ENCODE data around the gene PPP2R1A. TPM values are rescaled to one million over a fixed set of nuclear protein-coding genes. Genes with fewer than 3 reads are reported as not detected.

Gene PPP2R1A
- total RNA-seq, 4 donors from 2014 or later = 145 to 176 (median 166) TPM

DNA sequence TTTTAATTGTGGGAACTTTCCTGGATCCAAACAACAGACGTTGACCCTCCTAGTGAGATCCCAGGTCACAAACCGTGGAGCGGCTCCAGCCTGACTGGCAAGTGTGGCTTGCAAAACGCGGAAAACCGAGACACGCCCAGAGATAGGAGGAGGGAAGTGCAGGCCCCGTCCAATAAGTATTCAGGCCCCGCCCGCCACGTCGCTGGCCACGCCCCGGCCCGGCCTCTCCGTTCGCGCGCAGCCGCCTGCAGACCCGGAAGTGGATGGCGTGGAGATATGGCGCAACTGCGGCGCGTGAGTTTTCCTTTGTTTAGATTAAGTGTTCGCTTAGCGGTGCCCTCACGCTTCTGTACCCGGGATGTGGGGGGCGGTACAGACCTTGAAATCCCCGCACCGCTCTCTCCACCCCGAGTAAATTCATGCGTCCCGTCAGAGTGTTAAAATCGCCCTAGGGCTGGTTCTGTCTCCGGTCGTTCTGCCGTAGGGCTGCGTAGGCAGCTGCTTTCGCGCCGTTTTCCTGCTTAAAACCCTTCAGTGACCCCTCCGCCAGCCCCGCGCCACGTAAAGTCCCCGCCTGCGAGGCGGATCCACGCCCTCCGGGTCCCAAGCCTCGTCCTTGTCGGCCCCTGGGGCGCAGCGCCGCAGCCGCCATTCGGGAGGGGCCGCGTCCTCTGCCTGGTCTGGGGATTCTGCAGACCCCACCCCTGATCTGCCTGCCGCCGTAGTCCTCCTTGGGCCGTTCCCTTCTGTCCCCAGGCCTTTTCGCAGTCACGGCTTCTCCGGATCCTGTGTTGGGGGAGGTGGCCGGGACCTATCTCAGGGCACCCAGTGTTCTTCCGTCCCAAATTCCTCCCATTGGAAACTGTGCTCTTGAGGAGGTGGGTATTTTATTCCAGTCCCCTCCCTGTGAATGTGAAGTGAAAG, 79.7 kb downstream of the PPP2R1A start, which contains the start of gene ZNF766:
TSS of gene ZNF766 (plus strand) at position 250 of the 924 bp plus-strand sequence. CDS start at position 277, 27 bp downstream.
- peak in 2 of 5 experiments; percentile 14 to 33 for TF ChIP-seq CTCF (IDR thresholded peaks at IDR 0.05)
- peak; percentile 63 to 97 for TF ChIP-seq EP300 (IDR thresholded peaks at IDR 0.05)
- peak; percentile 78 to 86 for TF ChIP-seq POLR2A (IDR thresholded peaks at IDR 0.05)
- peaks cover 0 to 36% (median 6%) of the 10 kb centered on the region in 4 donors for H3K4me1 ChIP-seq
- peak; percentile 97 to 98 for DNase-seq (ENCODE audit: low spot score in 2 of 2)
- H3K27ac ChIP-seq = peak within 1 kb of the TSS; percentile 94 to 97 (median 95)
- H3K36me3 ChIP-seq = peaks cover 0 to 31% (median 0%) of the 10 kb centered on the region in 3 donors
- peak within 1 kb of the TSS; percentile 69 to 91 (median 86) for H3K4me3 ChIP-seq
- WGBS, 2 donors = 0 to 1% methylated on average over 58 to 70 of the region's 70 CpGs
- no peaks in the 10 kb centered on the region for H3K27me3 ChIP-seq
- H3K9me3 ChIP-seq = no peaks in the 10 kb centered on the region

GRCh38 chr19:52270266-52270885, 80.5 kb downstream of the PPP2R1A start:
- 8% methylated on average over 11 of the region's 11 CpGs for WGBS, 2 donors
- Histone ChIP-seq H3K4me3 (peak overlapping the region; percentile 69 to 91 (median 86)), H3K36me3 (peaks cover 0 to 37% (median 0%) of the 10 kb centered on the region in 3 donors), H3K27ac (peak overlapping the region; percentile 94 to 97 (median 95)), H3K27me3 (no peaks in the 10 kb centered on the region), H3K9me3 (no peaks in the 10 kb centered on the region), H3K4me1 (peaks cover 0 to 36% (median 6%) of the 10 kb centered on the region in 4 donors)
- DNase-seq (ENCODE audit: low spot score in 2 of 2) = no peak
- no peak for TF ChIP-seq CTCF (IDR thresholded peaks at IDR 0.05)
- no peak for TF ChIP-seq EP300 (IDR thresholded peaks at IDR 0.05)
- no peak for TF ChIP-seq POLR2A (IDR thresholded peaks at IDR 0.05)

- no peaks in the 10 kb centered on the region for H3K27me3 ChIP-seq
- no peak for DNase-seq (ENCODE audit: low spot score in 2 of 2)
- no peak overlapping the region for H3K27ac ChIP-seq
- peaks cover 0 to 4% (median 0%) of the 10 kb centered on the region in 4 donors for H3K9me3 ChIP-seq
- H3K4me1 ChIP-seq = peaks cover 0 to 36% (median 6%) of the 10 kb centered on the region in 4 donors
- no peak for TF ChIP-seq CTCF (IDR thresholded peaks at IDR 0.05)
- H3K36me3 ChIP-seq = peaks cover 0 to 63% (median 0%) of the 10 kb centered on the region in 3 donors
- no peak overlapping the region for H3K4me3 ChIP-seq
- 95 to 100% methylated on average over 2 of the region's 2 CpGs for WGBS, 2 donors
Measured at GRCh38 chr19:52273301-52273700, 83.4 kb downstream of the PPP2R1A start.

DNA sequence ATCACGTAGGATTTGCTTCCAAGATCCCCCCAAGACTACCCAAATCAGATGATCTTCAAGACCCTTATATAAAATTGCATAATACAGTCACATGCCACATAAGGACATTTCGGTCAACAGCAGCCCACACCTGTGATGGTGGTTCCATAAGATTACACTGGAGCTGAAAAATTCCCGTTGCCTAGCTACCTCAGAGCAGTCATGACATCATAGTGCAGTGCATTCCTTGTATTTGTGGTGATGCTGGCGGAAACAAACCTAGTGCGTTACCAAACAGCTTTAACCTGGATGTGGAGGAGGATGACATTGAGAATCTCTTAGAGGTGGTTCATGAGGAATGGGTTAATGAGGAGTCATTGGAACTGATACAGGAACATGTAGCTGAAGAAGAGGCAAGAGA, 84.3 kb downstream of the PPP2R1A start:
- DNase-seq (ENCODE audit: low spot score in 2 of 2) = no peak
- Histone ChIP-seq H3K36me3 (peaks cover 0 to 72% (median 0%) of the 10 kb centered on the region in 3 donors), H3K9me3 (peaks cover 0 to 13% (median 0%) of the 10 kb centered on the region in 4 donors), H3K4me3 (no peak overlapping the region), H3K4me1 (peaks cover 0 to 28% (median 6%) of the 10 kb centered on the region in 4 donors), H3K27me3 (no peaks in the 10 kb centered on the region), H3K27ac (no peak overlapping the region)
- 73 to 96% methylated on average over 5 of the region's 5 CpGs for WGBS, 2 donors
- no peak for TF ChIP-seq POLR2A (IDR thresholded peaks at IDR 0.05)
- TF ChIP-seq CTCF (IDR thresholded peaks at IDR 0.05) = no peak
- no peak for TF ChIP-seq EP300 (IDR thresholded peaks at IDR 0.05)
